GM12865 (cell line): ENCODE results near the gene PCID2.

Source experiments
- DNase-seq: peaks from one replicate; pipeline ENCODE4 v3.0.0; 2010; ENCODE audit warnings: low read depth
- H3K4me3 ChIP-seq: 2 replicates; pipeline ENCODE4 v1.5.1; 2011; ENCODE audit warnings: mild to moderate bottlenecking, low read depth, low read length, control low read depth
- CTCF ChIP-seq: IDR thresholded peaks from 2 replicates; pipeline ENCODE4 v1.5.1; 2011; ENCODE audit warnings: low read length, control low read depth, low read depth, inconsistent platforms; ENCODE audit not compliant: insufficient read depth; ENCODE audit errors: missing control alignments

Gene PCID2

GRCh38 chr13:113219256-113219940, 10.9 kb upstream of the PCID2 start:
- no peak for DNase-seq
- no peak for TF ChIP-seq CTCF
- no peak overlapping the region for H3K4me3 ChIP-seq

- no peak for TF ChIP-seq CTCF
- no peak overlapping the region for H3K4me3 ChIP-seq
- no peak for DNase-seq
These were observed 10.1 kb upstream of the PCID2 start for GRCh38 chr13:113218586-113218985.

- H3K4me3 ChIP-seq, result no peak overlapping the region
- TF ChIP-seq CTCF, result no peak
- DNase-seq, result no peak
These were observed 8.0 kb upstream of the PCID2 start for GRCh38 chr13:113216254-113217048.

- TF ChIP-seq CTCF, result peak; percentile 11
- no peak for DNase-seq
- H3K4me3 ChIP-seq, result no peak overlapping the region
These were observed 3.3 kb upstream of the PCID2 start for GRCh38 chr13:113211774-113212173.

- no peak for DNase-seq
- no peak for TF ChIP-seq CTCF
- peak overlapping the region; percentile 85 for H3K4me3 ChIP-seq
These were observed 2.4 kb upstream of the PCID2 start for GRCh38 chr13:113210833-113211232.

GRCh38 chr13:113209759-113210421, 1.4 kb upstream of the PCID2 start:
- no peak for TF ChIP-seq CTCF
- peak overlapping the region; percentile 85 for H3K4me3 ChIP-seq
- peak; percentile 83 for DNase-seq
